CD4-positive, alpha-beta T cell treated with Interferon alpha-2 for 1 hour (primary cell): Measurements from ENCODE around the gene HOXC13.

Experiments
- DNase-seq, 2 donors: peaks; one replicate each; pipeline ENCODE4 v3.0.0-alpha.2; 2020 to 2022

HOXC13 gene

DNA sequence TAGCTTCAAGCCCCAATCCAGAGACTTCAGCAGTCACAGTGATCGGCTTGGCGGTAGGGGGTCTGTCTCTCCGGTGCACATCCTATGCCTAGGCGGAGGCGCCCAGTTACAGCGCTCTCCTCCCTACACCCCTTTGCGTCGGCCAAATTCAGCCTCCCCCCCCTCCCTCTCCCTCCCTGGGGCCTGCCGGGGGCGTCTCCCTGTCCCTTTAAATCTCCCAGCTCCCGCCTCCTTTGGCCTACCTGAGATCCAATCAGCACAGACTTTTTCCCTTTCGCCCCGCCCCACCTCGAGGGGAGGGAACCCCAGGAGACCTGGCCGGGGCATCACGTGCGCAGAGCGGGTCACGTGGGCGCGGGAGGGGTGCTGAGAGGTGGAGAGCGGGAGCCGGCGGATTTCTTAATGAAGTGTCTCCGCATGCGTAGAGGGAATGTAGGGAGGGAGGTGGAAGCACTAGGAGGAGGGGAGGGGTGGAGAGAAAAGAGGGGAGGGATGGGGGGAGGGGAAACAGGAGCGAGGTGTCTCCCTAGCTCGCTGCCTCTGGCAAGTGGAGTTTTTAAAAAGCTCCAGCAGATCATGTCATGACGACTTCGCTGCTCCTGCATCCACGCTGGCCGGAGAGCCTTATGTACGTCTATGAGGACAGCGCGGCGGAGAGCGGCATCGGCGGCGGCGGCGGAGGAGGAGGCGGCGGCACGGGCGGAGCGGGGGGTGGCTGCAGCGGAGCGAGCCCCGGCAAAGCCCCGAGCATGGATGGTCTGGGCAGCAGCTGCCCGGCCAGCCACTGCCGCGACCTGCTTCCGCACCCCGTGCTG is at the start of gene HOXC13:
Gene HOXC13, plus strand, starts transcription at position 506 of the 815 bp plus-strand sequence. Its CDS starts 76 bp downstream, at position 582.
- peak in 1 of 2 donors; percentile 14 for DNase-seq

DNA sequence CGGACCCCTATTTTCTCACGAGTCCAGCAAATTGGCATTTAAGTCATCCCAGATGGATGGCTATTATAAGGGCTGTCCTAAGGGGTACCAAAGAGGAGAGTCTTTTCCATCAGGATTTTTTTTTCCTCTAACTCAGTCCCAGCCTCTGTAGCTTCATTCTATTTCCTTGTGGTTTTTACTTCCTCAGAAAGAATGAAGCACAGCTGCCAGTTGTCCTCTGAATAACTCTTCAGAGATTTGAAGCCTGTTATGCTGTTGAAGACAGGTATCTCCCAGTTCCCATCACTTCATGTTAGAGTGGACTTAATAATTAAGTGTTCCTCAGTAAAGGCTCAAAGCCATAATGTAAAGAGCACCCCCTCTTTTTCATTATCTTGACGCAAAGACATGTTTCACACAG is 48.5 kb upstream of the HOXC13 start:
- DNase-seq = no peak

DNA sequence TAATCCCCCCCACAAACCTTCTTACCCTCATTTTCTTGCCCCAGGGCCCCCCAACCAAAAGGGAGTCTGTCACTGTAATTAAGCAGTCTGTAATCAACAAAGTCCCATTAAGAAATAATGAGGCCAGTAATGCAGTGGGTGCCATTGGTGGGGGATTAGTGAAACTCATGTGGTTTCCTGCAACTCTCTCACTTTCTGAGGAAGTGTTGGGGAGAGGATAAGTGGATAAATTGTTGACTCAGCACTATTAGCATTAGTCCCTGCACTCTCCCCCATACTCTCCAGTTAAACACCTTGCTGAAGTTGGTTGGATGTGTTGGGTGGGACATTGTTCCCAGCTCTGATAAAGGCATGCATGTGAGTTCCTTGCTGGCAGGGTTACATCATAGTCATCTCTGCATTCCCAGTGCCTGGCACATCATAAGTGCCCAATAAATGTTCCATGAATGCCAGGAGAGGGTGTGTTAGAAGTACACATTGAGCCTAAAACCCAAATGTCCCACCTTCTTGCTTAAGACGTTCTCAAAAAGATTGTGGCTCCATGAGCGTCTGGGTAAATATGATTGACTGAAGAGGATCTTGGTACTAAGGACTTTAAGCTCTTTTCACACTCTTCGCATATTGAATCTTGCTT is 45.8 kb upstream of the HOXC13 start:
- no peak for DNase-seq

DNA sequence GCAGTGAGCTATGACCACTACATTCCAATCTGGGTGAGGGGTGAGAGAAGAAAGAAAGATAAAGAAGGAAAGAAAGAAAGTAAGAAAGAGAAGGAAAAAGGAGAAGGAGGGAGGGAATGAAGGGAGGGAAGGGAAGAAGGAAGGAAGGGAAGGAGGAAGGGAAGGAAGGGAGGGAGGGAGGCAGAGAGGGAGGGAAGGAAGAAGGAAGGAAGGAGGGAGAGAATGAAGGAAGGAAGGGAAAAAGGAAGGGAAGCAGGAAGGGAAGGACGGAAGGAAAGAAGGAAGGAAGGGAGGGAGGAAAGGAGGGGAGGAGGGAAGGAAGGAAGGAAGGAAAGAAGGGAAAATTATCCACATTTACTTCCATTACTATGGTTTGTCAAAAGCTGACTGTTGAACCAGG is 39.4 kb upstream of the HOXC13 start:
- no peak for DNase-seq

DNA sequence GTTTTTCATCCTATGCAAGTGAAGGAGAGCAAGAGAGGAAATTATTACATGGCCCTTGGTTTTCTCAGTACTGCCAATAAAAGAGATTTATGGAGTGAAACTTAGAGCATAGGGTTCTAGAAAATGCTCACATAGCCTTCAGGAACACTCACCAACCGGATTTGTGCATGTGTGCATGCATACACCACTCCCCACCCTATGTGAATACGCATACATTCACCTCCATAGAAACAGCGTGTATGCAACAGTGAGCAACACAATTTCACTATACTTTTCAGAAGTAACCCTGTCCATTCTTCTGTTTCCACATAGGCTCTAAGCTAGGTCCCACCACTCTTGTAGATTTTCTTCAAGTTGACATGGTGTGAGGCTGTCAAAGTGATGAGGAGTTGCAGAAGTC is 31.5 kb upstream of the HOXC13 start:
- DNase-seq = no peak

GRCh38 chr12:53916788-53917655 is 21.6 kb upstream of the HOXC13 start:
- DNase-seq = no peak

GRCh38 chr12:53924521-53925405 is 13.9 kb upstream of the HOXC13 start:
- no peak for DNase-seq

GRCh38 chr12:53927220-53928029 is 11.2 kb upstream of the HOXC13 start:
- DNase-seq = no peak

DNA sequence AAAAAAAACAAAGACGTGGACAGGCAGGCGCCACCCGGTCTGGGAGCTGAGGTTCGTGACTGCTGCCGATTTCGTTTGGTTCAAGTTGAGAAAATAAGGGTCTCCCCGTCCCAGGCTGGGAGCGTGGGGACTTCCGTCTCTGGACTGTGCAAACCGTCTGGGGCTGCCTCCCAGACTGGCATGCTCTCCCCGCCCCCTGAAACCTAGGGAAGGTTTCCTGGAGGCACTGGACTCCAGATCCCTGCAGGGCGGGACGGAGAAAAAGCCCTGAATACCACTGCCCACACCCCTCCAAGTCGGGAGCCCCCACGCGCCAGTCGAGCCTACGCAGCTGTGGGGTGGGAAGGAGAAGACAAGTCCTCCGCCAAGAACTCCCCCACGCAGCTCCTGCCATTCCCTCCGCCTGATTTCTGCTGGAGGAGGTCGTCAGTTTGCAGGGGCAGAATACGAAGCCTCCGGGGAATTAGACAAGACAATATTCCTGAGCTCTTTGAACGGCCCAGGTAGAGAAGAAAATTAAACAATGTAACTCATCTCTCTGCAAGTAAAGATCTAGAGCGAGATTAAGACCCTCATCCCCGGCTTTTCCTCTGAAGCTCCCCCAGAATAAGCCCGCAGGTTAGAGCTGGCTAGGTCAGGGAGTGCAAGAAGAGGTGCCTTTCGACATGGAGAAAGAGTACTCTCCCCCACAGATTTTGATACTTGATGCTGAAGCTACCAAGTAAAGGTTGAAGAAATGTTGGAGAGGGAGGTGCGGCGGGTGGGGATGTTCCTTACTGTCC is 10.4 kb upstream of the HOXC13 start:
- DNase-seq = no peak

DNA sequence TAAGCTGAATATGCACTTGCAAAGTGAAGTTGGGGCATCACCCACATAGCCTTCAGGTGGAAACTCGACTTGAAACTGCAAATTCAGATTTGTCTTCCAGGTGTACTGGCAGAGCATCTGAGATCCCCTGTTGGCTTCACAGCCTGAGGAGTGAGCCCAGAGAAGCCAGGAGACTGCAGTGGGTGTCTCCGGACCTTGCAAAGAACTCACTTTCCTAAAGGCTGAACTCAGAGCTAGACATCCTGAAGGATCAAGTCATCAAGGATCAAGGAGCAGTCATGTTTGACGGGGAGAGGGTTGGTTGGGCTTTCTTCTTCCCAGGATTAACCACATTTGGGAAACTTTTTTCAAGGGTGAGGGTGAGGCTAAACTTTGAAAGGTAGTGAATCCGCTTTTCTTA is 9.1 kb upstream of the HOXC13 start:
- DNase-seq = no peak

- DNase-seq = no peak
These were observed 7.9 kb upstream of the HOXC13 start for GRCh38 chr12:53930591-53931255.

DNA sequence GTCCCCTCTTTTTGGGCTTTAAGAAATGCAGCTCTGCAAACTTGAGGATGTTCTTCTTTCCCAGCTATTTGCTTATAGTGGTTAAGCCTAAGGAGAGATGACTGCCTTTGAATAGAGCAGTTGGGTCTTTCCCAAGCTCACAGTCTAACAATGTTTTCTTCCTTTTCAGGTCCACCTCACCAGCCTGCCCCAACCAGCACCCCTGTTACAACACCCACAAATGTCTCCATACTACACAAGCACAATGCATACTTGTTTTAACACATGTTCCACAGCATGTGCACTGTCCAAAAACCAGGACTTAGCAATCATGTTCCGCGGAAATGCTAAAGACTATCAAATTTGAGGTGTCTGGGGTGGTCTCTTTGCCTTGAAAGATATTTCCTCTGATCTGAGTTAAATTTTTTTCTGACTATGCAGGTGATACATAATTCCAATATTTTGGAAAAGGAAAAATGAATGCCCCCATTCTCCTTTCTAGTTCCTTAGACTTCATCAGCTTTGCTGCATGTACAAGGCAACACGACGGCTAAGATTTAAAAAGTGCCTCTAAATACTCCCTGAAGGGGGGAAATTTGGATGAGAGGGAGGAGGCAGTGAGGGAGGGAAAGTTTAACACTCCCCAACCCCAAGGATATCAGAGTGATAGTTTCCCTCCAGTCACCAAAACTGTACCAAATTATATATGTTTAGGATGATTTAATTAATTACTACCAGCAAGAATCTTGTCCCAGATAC is 6.6 kb upstream of the HOXC13 start:
- no peak for DNase-seq

DNA sequence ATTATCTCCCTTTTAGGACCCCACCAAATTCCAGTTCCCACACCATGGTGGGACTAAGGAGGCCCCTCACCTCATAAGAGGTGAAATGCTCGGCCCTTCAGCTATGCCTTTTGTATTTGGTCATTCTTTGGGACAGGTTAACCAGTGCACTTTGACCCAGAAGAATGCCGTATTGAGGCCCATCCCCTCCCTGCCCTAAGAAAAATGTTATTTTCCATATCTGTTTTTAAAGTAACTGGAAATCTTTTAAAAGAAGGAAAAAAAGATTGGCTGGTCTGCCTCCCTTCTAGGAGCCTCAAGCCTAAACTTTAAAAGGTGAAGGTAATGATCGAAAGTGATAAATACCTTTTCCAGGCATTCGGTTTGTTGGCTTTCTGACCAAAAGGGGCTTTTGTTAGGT is 5.7 kb upstream of the HOXC13 start:
- DNase-seq = no peak

GRCh38 chr12:53935383-53936341 is 3.0 kb upstream of the HOXC13 start:
- no peak for DNase-seq

GRCh38 chr12:53937099-53937498 is 1.5 kb upstream of the HOXC13 start:
- DNase-seq = no peak

DNA sequence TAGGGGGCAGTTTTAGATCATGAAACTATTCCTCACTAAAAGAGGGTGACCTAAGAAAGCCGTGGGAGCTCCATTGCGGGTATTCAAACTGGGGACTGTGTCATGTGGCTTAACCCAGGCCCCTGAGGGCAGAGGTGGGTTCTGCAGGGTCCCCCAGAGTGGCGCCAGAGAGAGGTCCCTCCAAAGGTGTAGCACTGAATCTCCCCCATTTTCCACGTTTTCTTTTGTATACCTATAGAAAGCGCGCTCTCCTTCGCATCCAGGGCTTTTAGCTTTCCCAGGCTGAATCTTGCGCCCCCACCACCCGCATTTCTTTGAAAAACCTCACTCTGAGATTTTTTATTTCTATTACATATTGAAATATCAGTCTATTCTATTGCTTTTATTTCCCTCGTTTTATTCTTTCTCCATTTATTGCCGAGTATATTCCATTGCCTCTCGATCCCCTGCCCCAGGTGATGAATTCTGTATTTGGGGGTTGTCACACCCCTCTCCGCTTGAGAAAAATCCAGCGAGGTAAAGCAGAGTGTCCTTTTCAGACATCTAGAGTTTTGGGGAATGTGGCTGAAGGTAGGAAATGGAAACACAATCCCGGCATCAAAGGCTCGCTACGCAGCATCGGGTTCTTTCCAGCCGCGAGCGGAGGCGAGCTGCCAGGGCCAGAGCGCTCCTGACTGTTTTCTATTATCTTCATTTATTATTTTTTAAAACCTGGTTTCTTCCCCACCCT is 870 bp upstream of the HOXC13 start:
- DNase-seq = no peak
